ENCODE data around the gene MAFF.

GRCh38 chr22:38204784-38205183 lies 3.0 kb downstream of the MAFF start:
- TF ChIP-seq EZH2 (IDR thresholded peaks at IDR 0.05; ENCODE audit: borderline replicate concordance, low read depth, low read length, severe bottlenecking) = no peak
- TF ChIP-seq, protein P1, sequence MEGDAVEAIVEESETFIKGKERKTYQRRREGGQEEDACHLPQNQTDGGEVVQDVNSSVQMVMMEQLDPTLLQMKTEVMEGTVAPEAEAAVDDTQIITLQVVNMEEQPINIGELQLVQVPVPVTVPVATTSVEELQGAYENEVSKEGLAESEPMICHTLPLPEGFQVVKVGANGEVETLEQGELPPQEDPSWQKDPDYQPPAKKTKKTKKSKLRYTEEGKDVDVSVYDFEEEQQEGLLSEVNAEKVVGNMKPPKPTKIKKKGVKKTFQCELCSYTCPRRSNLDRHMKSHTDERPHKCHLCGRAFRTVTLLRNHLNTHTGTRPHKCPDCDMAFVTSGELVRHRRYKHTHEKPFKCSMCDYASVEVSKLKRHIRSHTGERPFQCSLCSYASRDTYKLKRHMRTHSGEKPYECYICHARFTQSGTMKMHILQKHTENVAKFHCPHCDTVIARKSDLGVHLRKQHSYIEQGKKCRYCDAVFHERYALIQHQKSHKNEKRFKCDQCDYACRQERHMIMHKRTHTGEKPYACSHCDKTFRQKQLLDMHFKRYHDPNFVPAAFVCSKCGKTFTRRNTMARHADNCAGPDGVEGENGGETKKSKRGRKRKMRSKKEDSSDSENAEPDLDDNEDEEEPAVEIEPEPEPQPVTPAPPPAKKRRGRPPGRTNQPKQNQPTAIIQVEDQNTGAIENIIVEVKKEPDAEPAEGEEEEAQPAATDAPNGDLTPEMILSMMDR (IDR thresholded peaks at IDR 0.05; ENCODE audit: borderline replicate concordance, extremely low read depth, low read length, poor library complexity, severe bottlenecking) = no peak
